T-helper 17 cell (primary cell): ENCODE data around the gene HLTF. TPM values are rescaled to one million over a fixed set of nuclear protein-coding genes. Genes with fewer than 3 reads are reported as not detected.

ENCODE experiments used
- ATAC-seq: fragments of 150-1000 bp; cut with Tn5 transposase; 2 replicates; pipeline ENCODE4 v1.10.0; 2021; ENCODE audit warnings: mild to moderate bottlenecking, moderate library complexity
- DNase-seq, 3 donors: peaks; one replicate each; pipeline versions ENCODE4 v3.0.0 to v3.0.0-alpha.2; 2020 to 2021
- H3K9me3 ChIP-seq: one replicate; pipeline ENCODE4 v1.7.0; 2013; ENCODE audit warnings: low read length, mild to moderate bottlenecking; ENCODE audit not compliant: control insufficient read depth, poor library complexity, severe bottlenecking
- H3K27ac Mint-ChIP-seq: one replicate; pipeline ENCODE4 v1.8.0; 2022; ENCODE audit warnings: mild to moderate bottlenecking, moderate library complexity, mixed read lengths
- H3K27me3 Mint-ChIP-seq: one replicate; pipeline ENCODE4 v1.8.0; 2022; ENCODE audit warnings: mixed read lengths
- H3K36me3 Mint-ChIP-seq: one replicate; pipeline ENCODE4 v1.8.0; 2022; ENCODE audit warnings: low read depth, mixed read lengths
- H3K4me1 Mint-ChIP-seq: one replicate; pipeline ENCODE4 v1.8.0; 2022; ENCODE audit warnings: mild to moderate bottlenecking, mixed read lengths
- H3K4me3 Mint-ChIP-seq: one replicate; pipeline ENCODE4 v1.8.0; 2022; ENCODE audit warnings: mild to moderate bottlenecking, moderate library complexity, mixed read lengths
- total RNA-seq, 4 donors: library from RNA in 2 of 4; stranded (reverse) in 2 of 4; gene quantifications; one replicate each; pipeline ENCODE4 v1.2.3 and lab custom pipeline; 2022 to 2026

The HLTF gene
- total RNA-seq, 2 donors from 2014 or later, result 5.6 TPM

GRCh38 chr3:149009732-149010131 is 76.6 kb downstream of the HLTF start:
- H3K36me3 Mint-ChIP-seq, result peaks cover 16% of the 10 kb centered on the region
- H3K27ac Mint-ChIP-seq, result peak overlapping the region; percentile 41
- no peaks in the 10 kb centered on the region for H3K9me3 ChIP-seq
- DNase-seq, result peak in 1 of 3 donors; percentile 17
- peaks cover 15% of the 10 kb centered on the region for H3K4me1 Mint-ChIP-seq
- H3K27me3 Mint-ChIP-seq, result no peaks in the 10 kb centered on the region
- ATAC-seq, result peak; percentile 96
- H3K4me3 Mint-ChIP-seq, result no peak overlapping the region

DNA sequence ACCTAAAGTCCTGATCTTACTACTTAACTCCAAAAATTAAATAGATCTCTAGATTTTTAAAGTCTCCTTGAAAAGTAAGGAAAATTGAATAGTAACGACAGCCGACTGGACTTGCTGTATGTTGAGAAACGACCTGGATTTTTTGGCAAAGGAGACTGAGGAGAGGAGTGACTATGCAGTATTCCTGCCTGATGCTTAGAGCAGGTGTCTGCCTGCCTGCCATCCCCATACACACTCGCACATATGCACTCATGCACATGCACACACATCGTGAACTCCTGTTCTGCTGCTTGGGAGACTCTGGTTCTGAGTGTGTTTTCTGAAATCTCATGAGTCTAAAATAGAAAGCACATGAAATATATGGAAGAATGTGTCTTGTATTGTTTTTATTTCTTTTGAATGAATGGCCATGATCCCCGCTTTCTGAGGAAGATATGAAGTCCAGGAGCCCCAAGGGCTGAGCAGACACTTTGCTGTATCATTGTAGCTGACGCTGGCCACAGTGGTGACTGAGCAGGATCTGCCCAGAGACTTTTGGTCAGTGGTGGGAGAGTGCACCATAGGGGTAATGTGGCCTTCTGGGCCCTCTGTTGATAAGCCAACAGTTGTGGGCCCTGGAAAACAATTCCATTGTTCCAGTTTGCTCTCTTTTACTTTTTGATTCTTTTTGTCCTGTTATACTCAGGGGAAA is 78.6 kb downstream of the HLTF start:
- H3K36me3 Mint-ChIP-seq, result peaks cover 12% of the 10 kb centered on the region
- no peak overlapping the region for H3K4me3 Mint-ChIP-seq
- DNase-seq (no peak), ATAC-seq (no peak)
- no peaks in the 10 kb centered on the region for H3K27me3 Mint-ChIP-seq
- peak overlapping the region; percentile 29 for H3K27ac Mint-ChIP-seq
- H3K4me1 Mint-ChIP-seq, result peaks cover 16% of the 10 kb centered on the region
- H3K9me3 ChIP-seq, result no peaks in the 10 kb centered on the region

GRCh38 chr3:149005416-149005815 is 80.9 kb downstream of the HLTF start:
- no peak overlapping the region for H3K4me3 Mint-ChIP-seq
- H3K9me3 ChIP-seq, result no peaks in the 10 kb centered on the region
- peaks cover 9% of the 10 kb centered on the region for H3K36me3 Mint-ChIP-seq
- no peaks in the 10 kb centered on the region for H3K27me3 Mint-ChIP-seq
- H3K27ac Mint-ChIP-seq, result no peak overlapping the region
- no peak for DNase-seq
- ATAC-seq, result no peak
- H3K4me1 Mint-ChIP-seq, result peaks cover 15% of the 10 kb centered on the region

DNA sequence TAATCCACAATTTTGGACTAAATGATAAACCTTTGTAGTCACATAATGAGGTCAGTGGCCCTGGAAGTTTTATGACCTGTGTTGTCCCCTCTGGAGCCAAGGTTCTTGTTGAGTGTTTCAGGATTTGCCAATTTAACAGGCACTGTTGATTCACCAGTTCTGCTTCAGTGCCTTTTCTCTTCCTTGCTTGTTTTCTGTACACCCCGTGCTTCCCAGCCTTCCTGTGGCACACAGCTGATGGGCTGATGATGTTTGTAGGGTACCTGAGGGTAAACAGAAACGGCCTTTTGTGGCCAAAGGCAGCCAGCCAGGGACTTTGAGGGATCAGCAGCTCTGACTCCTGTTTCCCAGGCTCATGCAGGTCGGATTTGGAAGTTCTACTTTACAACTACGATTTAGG is 81.7 kb downstream of the HLTF start:
- Mint-ChIP-seq H3K27ac (no peak overlapping the region), H3K4me3 (no peak overlapping the region), H3K36me3 (peaks cover 7% of the 10 kb centered on the region), H3K4me1 (peaks cover 13% of the 10 kb centered on the region), H3K27me3 (no peaks in the 10 kb centered on the region)
- ATAC-seq, result no peak
- no peaks in the 10 kb centered on the region for H3K9me3 ChIP-seq
- no peak for DNase-seq

DNA sequence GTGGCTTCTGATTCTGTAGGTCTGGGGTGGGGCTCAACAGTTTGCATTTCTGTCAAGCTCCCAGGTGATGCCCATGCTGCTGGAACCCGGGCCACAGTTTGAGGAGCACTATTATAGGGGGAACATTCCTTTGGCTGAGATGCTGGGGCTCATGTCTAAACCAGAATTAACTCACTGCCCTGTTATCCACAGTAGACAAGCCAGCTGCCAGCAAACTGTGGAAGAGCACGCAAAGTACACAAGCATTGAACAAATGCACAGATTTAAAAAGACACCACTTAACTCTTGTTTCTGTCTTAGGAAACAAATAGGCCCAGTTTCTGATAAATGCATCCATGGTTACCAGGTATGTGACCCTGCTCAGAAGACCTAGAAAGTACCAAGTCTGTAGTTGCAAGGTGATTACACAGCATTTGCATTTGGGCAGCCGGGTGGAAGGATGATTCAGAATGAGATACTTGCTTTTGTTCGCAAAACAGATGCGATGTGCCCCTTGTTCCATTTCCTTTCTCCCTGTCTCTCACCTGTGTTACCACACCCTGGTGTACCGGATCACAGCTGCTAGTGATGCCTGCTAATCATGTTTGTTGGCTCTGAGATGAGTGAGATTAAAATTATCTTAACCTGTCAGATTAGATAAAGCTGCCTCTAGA is 82.6 kb downstream of the HLTF start:
- H3K4me3 Mint-ChIP-seq, result no peak overlapping the region

DNA sequence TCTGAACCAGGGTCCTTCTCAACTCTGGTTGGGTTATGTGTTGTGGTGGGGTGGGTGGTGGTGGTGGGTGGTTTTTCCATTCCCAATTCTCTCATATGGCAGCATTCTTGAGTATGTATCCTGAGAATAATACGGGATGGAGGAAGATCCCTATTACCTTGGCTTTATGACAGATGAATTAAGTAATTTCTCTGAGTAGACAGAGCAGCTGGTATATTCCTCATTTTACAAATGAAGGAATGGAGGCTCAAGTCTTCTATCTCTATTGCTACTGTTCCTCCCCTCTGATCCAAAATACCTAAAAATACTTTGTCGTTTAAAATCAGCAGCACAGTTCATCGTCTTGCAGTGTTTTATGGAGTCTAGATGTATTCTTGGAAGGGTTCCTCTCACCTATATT is 84.6 kb downstream of the HLTF start:
- Mint-ChIP-seq H3K27me3 (no peaks in the 10 kb centered on the region), H3K4me3 (no peak overlapping the region), H3K36me3 (peaks cover 2% of the 10 kb centered on the region), H3K27ac (no peak overlapping the region), H3K4me1 (peaks cover 30% of the 10 kb centered on the region)
- H3K9me3 ChIP-seq, result no peaks in the 10 kb centered on the region
- DNase-seq (no peak), ATAC-seq (no peak)

More for the DNA sequence above, 82.6 kb downstream of the HLTF start:
- no peak for DNase-seq
- H3K9me3 ChIP-seq, result no peaks in the 10 kb centered on the region
- Mint-ChIP-seq H3K36me3 (peaks cover 7% of the 10 kb centered on the region), H3K27ac (no peak overlapping the region), H3K4me1 (peaks cover 19% of the 10 kb centered on the region), H3K27me3 (no peaks in the 10 kb centered on the region)
- ATAC-seq, result peak; percentile 33

DNA sequence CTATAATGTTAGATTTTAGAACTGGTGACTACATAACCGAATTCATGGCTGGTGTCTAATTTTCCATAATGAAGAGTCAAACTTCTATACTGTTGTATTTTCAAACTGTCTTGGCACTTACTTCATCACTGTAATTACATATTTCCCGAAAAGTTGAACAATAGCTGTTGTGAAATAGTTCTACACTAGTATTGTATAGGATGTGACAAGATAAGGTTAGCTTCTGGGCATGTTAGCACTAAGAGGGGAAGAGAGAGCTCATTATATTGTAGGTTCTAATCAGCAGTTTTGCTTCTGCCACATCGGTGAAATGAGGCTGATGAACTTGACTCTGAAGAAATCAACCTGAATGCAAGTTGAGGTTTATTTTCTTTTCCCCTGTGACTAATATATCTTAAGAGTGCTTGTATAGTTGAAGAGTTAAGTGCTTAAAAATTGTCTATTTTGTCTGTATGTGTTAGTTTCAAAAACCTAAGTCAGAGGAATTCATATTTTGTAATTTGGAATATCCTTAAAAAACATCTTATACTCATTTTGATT is 86.1 kb downstream of the HLTF start:
- Mint-ChIP-seq H3K27ac (peak overlapping the region; percentile 21), H3K4me1 (peaks cover 34% of the 10 kb centered on the region), H3K36me3 (peaks cover 3% of the 10 kb centered on the region), H3K27me3 (no peaks in the 10 kb centered on the region), H3K4me3 (no peak overlapping the region)
- H3K9me3 ChIP-seq, result no peaks in the 10 kb centered on the region
- ATAC-seq (no peak), DNase-seq (no peak)

GRCh38 chr3:148999806-149000205 is 86.5 kb downstream of the HLTF start:
- Mint-ChIP-seq H3K36me3 (peaks cover 3% of the 10 kb centered on the region), H3K27ac (peak overlapping the region; percentile 21), H3K4me3 (no peak overlapping the region), H3K27me3 (no peaks in the 10 kb centered on the region), H3K4me1 (peaks cover 34% of the 10 kb centered on the region)
- DNase-seq (no peak), ATAC-seq (no peak)
- H3K9me3 ChIP-seq, result no peaks in the 10 kb centered on the region

GRCh38 chr3:148998715-148999423 is 87.5 kb downstream of the HLTF start:
- no peak overlapping the region for H3K4me3 Mint-ChIP-seq
- DNase-seq, result no peak
- peak; percentile 63 for ATAC-seq
- H3K4me1 Mint-ChIP-seq, result peaks cover 28% of the 10 kb centered on the region
- no peaks in the 10 kb centered on the region for H3K27me3 Mint-ChIP-seq
- H3K9me3 ChIP-seq, result no peaks in the 10 kb centered on the region
- H3K36me3 Mint-ChIP-seq, result peaks cover 3% of the 10 kb centered on the region
- peak overlapping the region; percentile 86 for H3K27ac Mint-ChIP-seq

DNA sequence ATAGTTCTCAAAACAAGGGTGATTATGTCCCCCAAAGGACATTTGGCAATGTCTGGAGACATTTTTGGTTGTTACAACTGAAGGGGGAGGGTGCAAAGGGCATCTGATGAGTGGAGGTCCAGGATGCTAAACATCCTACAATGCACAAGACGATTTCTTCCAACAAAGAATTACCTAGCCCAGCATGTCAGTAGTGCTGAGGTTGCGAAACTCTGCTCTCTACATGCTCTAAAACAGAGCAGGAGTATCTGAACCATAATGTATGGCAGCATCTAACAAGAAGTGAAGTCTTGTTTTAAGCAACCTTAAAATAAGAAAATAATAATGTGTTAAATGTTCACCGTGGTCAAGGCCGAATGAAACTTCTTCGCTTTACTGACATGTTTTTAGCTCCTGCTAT is 88.0 kb downstream of the HLTF start:
- peaks cover 3% of the 10 kb centered on the region for H3K36me3 Mint-ChIP-seq
- no peak overlapping the region for H3K4me3 Mint-ChIP-seq
- H3K9me3 ChIP-seq, result no peaks in the 10 kb centered on the region
- H3K27me3 Mint-ChIP-seq, result no peaks in the 10 kb centered on the region
- H3K4me1 Mint-ChIP-seq, result peaks cover 30% of the 10 kb centered on the region
- DNase-seq (no peak), ATAC-seq (no peak)
- H3K27ac Mint-ChIP-seq, result peak overlapping the region; percentile 86

DNA sequence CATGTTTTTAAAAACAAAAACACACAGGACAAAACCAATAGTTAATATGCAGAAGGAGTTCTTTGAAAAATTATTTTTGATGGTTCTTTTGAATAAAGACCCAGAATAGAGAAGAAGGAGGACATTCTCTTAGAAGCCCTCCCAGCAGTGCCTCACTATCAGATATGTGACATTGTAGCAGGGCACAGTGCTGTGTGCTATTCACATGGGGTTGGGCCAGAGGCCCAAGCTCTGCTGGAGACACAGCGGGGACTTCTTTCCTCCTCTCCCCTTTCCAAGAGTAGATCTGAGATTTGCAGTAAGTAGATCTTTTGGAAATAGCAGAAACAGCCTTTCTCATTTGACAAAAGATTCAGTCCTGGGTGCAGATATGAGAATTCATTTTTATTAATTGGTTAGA is 88.7 kb downstream of the HLTF start:
- ATAC-seq (no peak), DNase-seq (no peak)
- Mint-ChIP-seq H3K27ac (peak overlapping the region; percentile 86), H3K4me3 (no peak overlapping the region), H3K4me1 (peaks cover 34% of the 10 kb centered on the region), H3K36me3 (peaks cover 3% of the 10 kb centered on the region), H3K27me3 (no peaks in the 10 kb centered on the region)
- no peaks in the 10 kb centered on the region for H3K9me3 ChIP-seq

GRCh38 chr3:148992635-148993255 is 93.6 kb downstream of the HLTF start:
- no peaks in the 10 kb centered on the region for H3K9me3 ChIP-seq
- peaks cover 3% of the 10 kb centered on the region for H3K36me3 Mint-ChIP-seq
- H3K4me3 Mint-ChIP-seq, result peak overlapping the region; percentile 90
- DNase-seq (no peak), ATAC-seq (no peak)
- peaks cover 22% of the 10 kb centered on the region for H3K4me1 Mint-ChIP-seq
- peak overlapping the region; percentile 90 for H3K27ac Mint-ChIP-seq
- H3K27me3 Mint-ChIP-seq, result no peaks in the 10 kb centered on the region
